CD14-positive monocyte (primary cell): ENCODE data around the gene C19orf44. TPM values are rescaled to one million over a fixed set of nuclear protein-coding genes. Genes with fewer than 3 reads are reported as not detected.

Experiments
- DNase-seq, 3 donors: peaks; one replicate each; pipeline ENCODE4 v3.0.0-alpha.2; 2011 to 2022
- H2AFZ ChIP-seq: 2 replicates; pipeline ENCODE4 v1.6.0; 2012; ENCODE audit warnings: mild to moderate bottlenecking, low read depth, low read length, inconsistent platforms; ENCODE audit not compliant: insufficient read depth, poor library complexity, severe bottlenecking
- H3K27ac ChIP-seq, 2 donors: 1 replicate in 1 of 2; 2 replicates in 1 of 2; pipeline ENCODE4 v1.5.1; 2012 to 2013; ENCODE audit warnings: low read length in 2 of 2, control low read depth in 1 of 2, inconsistent platforms in 1 of 2, low read depth in 1 of 2, mild to moderate bottlenecking in 1 of 2
- H3K27me3 ChIP-seq, 2 donors: one replicate each; pipeline versions ENCODE4 v1.6.0 to v1.6.1; 2011 to 2013; ENCODE audit warnings: low read length in 2 of 2; ENCODE audit not compliant: control insufficient read depth in 2 of 2, insufficient read depth in 2 of 2
- H3K36me3 ChIP-seq, 2 donors: replicated peaks in 1 of 2; 1 replicate in 1 of 2; 2 replicates in 1 of 2; pipeline versions ENCODE4 v1.5.1 to v1.6.1; 2012 to 2013; ENCODE audit warnings: low read length in 2 of 2, control low read depth in 1 of 2, inconsistent platforms in 1 of 2, mild to moderate bottlenecking in 1 of 2; ENCODE audit not compliant: insufficient read depth in 2 of 2, control insufficient read depth in 1 of 2
- H3K4me1 ChIP-seq, 2 donors: 1 replicate in 1 of 2; 2 replicates in 1 of 2; pipeline versions ENCODE4 v1.5.1 to v1.6.1; 2012 to 2013; ENCODE audit warnings: low read length in 2 of 2, control low read depth in 1 of 2, inconsistent platforms in 1 of 2, mild to moderate bottlenecking in 1 of 2, moderate library complexity in 1 of 2; ENCODE audit not compliant: insufficient read depth in 2 of 2, control insufficient read depth in 1 of 2
- H3K4me2 ChIP-seq: replicated peaks from 2 replicates; pipeline ENCODE3; 2012; ENCODE audit warnings: low read length, moderate library complexity, mild to moderate bottlenecking; ENCODE audit not compliant: poor library complexity, severe bottlenecking; ENCODE audit errors: extremely low read depth
- H3K4me3 ChIP-seq, 3 experiments: fragments of 200-600 bp in 1 of 3; sonication (generic) in 1 of 3; replicated peaks in 1 of 3; 1 replicate in 2 of 3; 2 replicates in 1 of 3; pipeline ENCODE4 v1.5.1; 2011 to 2013; ENCODE audit warnings: low read length in 3 of 3, mild to moderate bottlenecking in 3 of 3, control low read depth in 2 of 3, low read depth in 2 of 3, inconsistent platforms in 1 of 3, moderate library complexity in 1 of 3
- H3K79me2 ChIP-seq: 2 replicates; pipeline ENCODE4 v1.6.0; 2012; ENCODE audit warnings: mild to moderate bottlenecking, control low read depth, inconsistent platforms, low read length, moderate library complexity; ENCODE audit not compliant: insufficient read depth
- H3K9ac ChIP-seq: 2 replicates; pipeline ENCODE4 v1.6.0; 2017; ENCODE audit warnings: low read length, mild to moderate bottlenecking; ENCODE audit not compliant: insufficient read depth, poor library complexity, severe bottlenecking
- H3K9me3 ChIP-seq, 2 donors: replicated peaks in 1 of 2; 1 replicate in 1 of 2; 2 replicates in 1 of 2; pipeline versions ENCODE4 v1.5.1 to v1.6.1; 2012 to 2013; ENCODE audit warnings: low read length in 2 of 2, control low read depth in 1 of 2; ENCODE audit not compliant: control insufficient read depth in 1 of 2, insufficient read depth in 1 of 2
- H4K20me1 ChIP-seq: 2 replicates; pipeline ENCODE4 v1.6.0; 2012; ENCODE audit warnings: mild to moderate bottlenecking, low read length, control low read depth, moderate library complexity; ENCODE audit not compliant: insufficient read depth
- H3K27ac Mint-ChIP-seq, 7 donors: one replicate each; pipeline ENCODE4 v1.8.0; 2020; ENCODE audit warnings: mild to moderate bottlenecking in 7 of 7, mixed read lengths in 7 of 7, moderate library complexity in 6 of 7, inconsistent platforms in 2 of 7
- H3K27me3 Mint-ChIP-seq, 3 donors: one replicate each; pipeline ENCODE4 v1.8.0; 2021 to 2022; ENCODE audit warnings: low read depth in 3 of 3, mild to moderate bottlenecking in 3 of 3, mixed read lengths in 3 of 3, moderate library complexity in 3 of 3, inconsistent platforms in 1 of 3
- H3K36me3 Mint-ChIP-seq, 2 donors: one replicate each; pipeline ENCODE4 v1.8.0; 2020; ENCODE audit warnings: mixed read lengths in 2 of 2, inconsistent platforms in 1 of 2, mild to moderate bottlenecking in 1 of 2
- H3K4me1 Mint-ChIP-seq: one replicate; pipeline ENCODE4 v1.8.0; 2020; ENCODE audit warnings: mild to moderate bottlenecking, mixed read lengths
- H3K4me3 Mint-ChIP-seq, 2 donors: one replicate each; pipeline ENCODE4 v1.8.0; 2020; ENCODE audit warnings: mild to moderate bottlenecking in 2 of 2, mixed read lengths in 2 of 2, moderate library complexity in 1 of 2
- H3K9me3 Mint-ChIP-seq, 7 donors: one replicate each; pipeline ENCODE4 v1.8.0; 2020 to 2022; ENCODE audit warnings: mixed read lengths in 7 of 7, mild to moderate bottlenecking in 6 of 7, moderate library complexity in 6 of 7, inconsistent platforms in 2 of 7
- CTCF ChIP-seq: fragments of 200-600 bp; IDR thresholded peaks from one replicate; pipeline ENCODE4 v1.8.0; 2022; ENCODE audit warnings: antibody characterized with exemption, mild to moderate bottlenecking
- WGBS: methylation state at CpG from one replicate; pipeline ENCODE4 v1.1.5; 2013; ENCODE audit warnings: missing lambda C conversion rate; ENCODE audit not compliant: insufficient coverage; 5-methylcytosine and 5-hydroxymethylcytosine counted together
- intact Hi-C, 2 donors: fragments of 100-400 bp; cut with micrococcal nuclease; formaldehyde crosslinking; loops; one replicate each; pipeline versions ENCODE4 v1.15.0 to v1.15.1; 2023
- polyA plus RNA-seq, 3 donors: library from polyadenylated mRNA; depleted of rRNA in 1 of 3; unstranded in 2 of 3; stranded (reverse) in 1 of 3; fragments of 300-500 nt in 2 of 3; fragments of >200 nt in 1 of 3; fragmentation: Illumina TruSeq in 2 of 3; gene quantifications; 1 replicate in 2 of 3; 2 replicates in 1 of 3; pipeline ENCODE4 v1.2.3, GENCODE V29; 2012 to 2021

Gene C19orf44
- polyA plus RNA-seq, 3 donors: 0.58 to 0.65 TPM; not detected in 1

GRCh38 chr19:16521715-16522289 is 25.6 kb downstream of the C19orf44 start:
- Histone ChIP-seq H3K4me2 (no peak overlapping the region), H4K20me1 (peaks cover 18% of the 10 kb centered on the region), H3K9me3 (no peaks in the 10 kb centered on the region), H3K27ac (no peak overlapping the region), H3K36me3 (peaks cover 87 to 97% of the 10 kb centered on the region in 2 donors), H3K79me2 (no peaks in the 10 kb centered on the region), H3K27me3 (no peaks in the 10 kb centered on the region), H3K4me3 (no peak overlapping the region), H3K9ac (no peak overlapping the region), H3K4me1 (no peaks in the 10 kb centered on the region), H2AFZ (no peak overlapping the region)
- Mint-ChIP-seq H3K27me3 (no peaks in the 10 kb centered on the region), H3K4me3 (no peak overlapping the region), H3K27ac (peak overlapping the region in 1 of 7 donors; percentile 48), H3K36me3 (peaks cover 80 to 99% of the 10 kb centered on the region in 2 donors), H3K4me1 (no peaks in the 10 kb centered on the region), H3K9me3 (peaks cover 0 to 4% (median 0%) of the 10 kb centered on the region in 7 donors)
- intact Hi-C loops: no loop called here
- no peak for TF ChIP-seq CTCF
- WGBS: 88% methylated on average over 5 of the region's 10 CpGs
- no peak for DNase-seq

GRCh38 chr19:16522559-16523377 is 26.6 kb downstream of the C19orf44 start:
- H3K27ac ChIP-seq: no peak overlapping the region
- no peaks in the 10 kb centered on the region for H3K79me2 ChIP-seq
- no peaks in the 10 kb centered on the region for H3K27me3 Mint-ChIP-seq
- peaks cover 20% of the 10 kb centered on the region for H4K20me1 ChIP-seq
- DNase-seq: no peak
- no peaks in the 10 kb centered on the region for H3K4me1 Mint-ChIP-seq
- no peak overlapping the region for H3K4me2 ChIP-seq
- H3K36me3 ChIP-seq: peaks cover 89 to 97% of the 10 kb centered on the region in 2 donors
- peaks cover 0 to 4% (median 0%) of the 10 kb centered on the region in 7 donors for H3K9me3 Mint-ChIP-seq
- no peak overlapping the region for H2AFZ ChIP-seq
- no peak overlapping the region for H3K9ac ChIP-seq
- intact Hi-C loops: no loop called here
- peak overlapping the region in 1 of 7 donors; percentile 40 for H3K27ac Mint-ChIP-seq
- H3K4me3 ChIP-seq: no peak overlapping the region
- no peaks in the 10 kb centered on the region for H3K4me1 ChIP-seq
- peaks cover 76 to 99% of the 10 kb centered on the region in 2 donors for H3K36me3 Mint-ChIP-seq
- no peak for TF ChIP-seq CTCF
- WGBS: 95% methylated on average over 22 of the region's 25 CpGs
- no peak overlapping the region for H3K4me3 Mint-ChIP-seq
- H3K27me3 ChIP-seq: no peaks in the 10 kb centered on the region
- H3K9me3 ChIP-seq: no peaks in the 10 kb centered on the region
